SK-N-SH treated with all-trans-retinoic acid at 6 μM for 48 hours (cell line): ENCODE data around the gene C1orf159.

ENCODE experiments used
- ATAC-seq: fragments of 200-7000 bp; cut with Tn5 transposase; 3 replicates; pipeline ENCODE4 v1.9.1; 2020; ENCODE audit warnings: mild to moderate bottlenecking, moderate library complexity
- ARNTL ChIP-seq: fragments of 450-650 bp; formaldehyde crosslinking; IDR thresholded peaks from 2 replicates; pipeline ENCODE4 v1.5.0; 2020; ENCODE audit warnings: low read depth, mild to moderate bottlenecking, moderate library complexity, borderline replicate concordance
- BACH2 ChIP-seq: fragments of 250-450 bp; sonication (Bioruptor Pico); IDR thresholded peaks from 2 replicates; pipeline ENCODE4 v1.9.0; 2021; ENCODE audit warnings: mild to moderate bottlenecking, borderline replicate concordance
- CSDC2 ChIP-seq: fragments of 250-450 bp; sonication (Bioruptor Pico); IDR thresholded peaks from 2 replicates; pipeline ENCODE4 v1.5.0; 2020; ENCODE audit warnings: mild to moderate bottlenecking, moderate library complexity
- ESRRG ChIP-seq: fragments of 250-450 bp; sonication (Bioruptor Pico); IDR thresholded peaks from 2 replicates; pipeline ENCODE4 v1.6.1; 2021; ENCODE audit warnings: mild to moderate bottlenecking
- GLIS3 ChIP-seq: fragments of 250-450 bp; sonication (Bioruptor Pico); IDR thresholded peaks from 2 replicates; pipeline ENCODE4 v1.5.0; 2020; ENCODE audit warnings: mild to moderate bottlenecking, moderate library complexity
- ISL1 ChIP-seq: fragments of 250-450 bp; sonication (Bioruptor Pico); IDR thresholded peaks from 2 replicates; pipeline ENCODE4 v2.1.2; 2022; ENCODE audit warnings: mild to moderate bottlenecking, moderate library complexity
- OSR1 ChIP-seq: fragments of 250-450 bp; sonication (Bioruptor Pico); IDR thresholded peaks from 2 replicates; pipeline ENCODE4 v1.8.0; 2022; ENCODE audit warnings: moderate library complexity, mild to moderate bottlenecking, inconsistent platforms
- POU6F1 ChIP-seq: fragments of 250-450 bp; sonication (Bioruptor Pico); IDR thresholded peaks from 2 replicates; pipeline ENCODE4 v1.8.0; 2021; ENCODE audit warnings: low read depth, mild to moderate bottlenecking, moderate library complexity, borderline replicate concordance
- RARB ChIP-seq: fragments of 250-450 bp; sonication (Bioruptor Pico); IDR thresholded peaks from 2 replicates; pipeline ENCODE4 v1.8.0; 2021; ENCODE audit warnings: mild to moderate bottlenecking, moderate library complexity
- SNAI2 ChIP-seq: fragments of 250-450 bp; sonication (Bioruptor Pico); IDR thresholded peaks from 2 replicates; pipeline ENCODE4 v1.5.0; 2020; ENCODE audit warnings: mild to moderate bottlenecking, moderate library complexity
- TCF4 ChIP-seq: fragments of 250-450 bp; sonication (Bioruptor Pico); IDR thresholded peaks from 2 replicates; pipeline ENCODE4 v1.8.0; 2021; ENCODE audit warnings: mild to moderate bottlenecking, moderate library complexity, borderline replicate concordance
- TOX ChIP-seq: fragments of 250-450 bp; sonication (Bioruptor Pico); IDR thresholded peaks from 2 replicates; pipeline ENCODE4 v1.8.0; 2021; ENCODE audit warnings: mild to moderate bottlenecking, moderate library complexity, borderline replicate concordance
- TSHZ2 ChIP-seq: fragments of 250-450 bp; sonication (Bioruptor Pico); IDR thresholded peaks from 2 replicates; pipeline ENCODE4 v1.5.0; 2020; ENCODE audit warnings: mild to moderate bottlenecking, moderate library complexity
- ZC3H10 ChIP-seq: fragments of 250-450 bp; sonication (Bioruptor Pico); IDR thresholded peaks from 2 replicates; pipeline ENCODE4 v1.5.1; 2021; ENCODE audit warnings: mild to moderate bottlenecking, moderate library complexity
- ZFP3 ChIP-seq: fragments of 250-450 bp; sonication (Bioruptor Pico); IDR thresholded peaks from 2 replicates; pipeline ENCODE4 v1.5.0; 2020; ENCODE audit warnings: mild to moderate bottlenecking, moderate library complexity
- ZFP30 ChIP-seq: fragments of 450-650 bp; formaldehyde crosslinking; IDR thresholded peaks from 2 replicates; pipeline ENCODE4 v1.5.0; 2022; ENCODE audit warnings: mild to moderate bottlenecking, moderate library complexity
- ZNF565 ChIP-seq: fragments of 450-650 bp; formaldehyde crosslinking; conservative IDR thresholded peaks from 2 replicates; pipeline ENCODE4 v1.5.0; 2020; ENCODE audit warnings: low read depth, mild to moderate bottlenecking, moderate library complexity
- ZNF70 ChIP-seq: fragments of 450-650 bp; formaldehyde crosslinking; IDR thresholded peaks from 2 replicates; pipeline ENCODE4 v1.5.0; 2020; ENCODE audit warnings: mild to moderate bottlenecking, moderate library complexity
- ZNF8 ChIP-seq: fragments of 450-650 bp; formaldehyde crosslinking; IDR thresholded peaks from 2 replicates; pipeline ENCODE4 v1.5.0; 2020; ENCODE audit warnings: mild to moderate bottlenecking, moderate library complexity
- TF ChIP-seq, protein P1 (sequence below): fragments of 250-450 bp; sonication (Bioruptor Pico); IDR thresholded peaks from 2 replicates; pipeline ENCODE4 v1.5.1; 2021; ENCODE audit warnings: mild to moderate bottlenecking, moderate library complexity
- TF ChIP-seq, protein P2 (sequence below): fragments of 250-450 bp; sonication (Bioruptor Pico); IDR thresholded peaks from 2 replicates; pipeline ENCODE4 v1.5.1; 2020; ENCODE audit warnings: low read depth, mild to moderate bottlenecking, moderate library complexity
- TF ChIP-seq, protein P3 (sequence below): fragments of 250-450 bp; sonication (Bioruptor Pico); IDR thresholded peaks from 2 replicates; pipeline ENCODE4 v1.8.0; 2020; ENCODE audit warnings: mild to moderate bottlenecking, moderate library complexity, borderline replicate concordance

The C1orf159 gene

DNA sequence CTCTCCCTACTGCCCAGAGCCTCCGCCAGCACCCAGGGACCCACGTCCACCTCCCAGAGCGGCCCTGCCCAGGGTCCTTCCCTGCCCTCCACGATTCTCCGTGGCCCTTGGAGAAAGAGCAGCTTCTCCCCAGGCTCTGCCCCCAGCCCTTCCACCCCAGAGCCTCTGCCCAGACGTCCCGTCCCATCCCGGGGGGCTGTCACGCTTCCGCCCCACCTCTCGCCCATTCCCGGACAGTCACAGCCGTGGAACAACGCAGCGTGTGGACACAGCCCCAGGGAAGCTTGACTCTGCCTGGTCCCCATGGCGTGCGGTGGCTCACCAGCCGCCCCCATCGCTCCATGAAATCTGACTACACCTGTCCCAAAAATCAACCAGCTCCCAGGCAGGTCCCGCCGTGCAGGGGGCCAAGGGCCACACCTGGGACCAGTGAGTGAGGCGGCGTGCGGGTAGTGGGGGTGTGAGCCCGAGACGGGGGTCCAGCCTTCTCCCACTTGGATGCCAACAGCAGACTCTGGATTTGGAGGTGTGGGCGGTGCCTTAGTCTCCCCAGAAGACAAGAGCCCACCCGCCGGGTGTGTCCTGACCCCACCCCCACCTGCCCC is 45.3 kb upstream of the C1orf159 start:
- TF ChIP-seq ZNF565 (CRISPR knock-in tag) (no peak), ZC3H10 (CRISPR knock-in tag) (no peak), ISL1 (no peak), ARNTL (CRISPR knock-in tag) (no peak), ESRRG (no peak), SNAI2 (no peak), RARB (no peak), OSR1 (CRISPR knock-in tag) (no peak), ZFP3 (CRISPR knock-in tag) (no peak), CSDC2 (CRISPR knock-in tag) (no peak), BACH2 (CRISPR knock-in tag) (no peak), GLIS3 (CRISPR knock-in tag) (no peak), ZNF8 (CRISPR knock-in tag) (no peak), TOX (CRISPR knock-in tag) (no peak)
- TF ChIP-seq, protein P1, sequence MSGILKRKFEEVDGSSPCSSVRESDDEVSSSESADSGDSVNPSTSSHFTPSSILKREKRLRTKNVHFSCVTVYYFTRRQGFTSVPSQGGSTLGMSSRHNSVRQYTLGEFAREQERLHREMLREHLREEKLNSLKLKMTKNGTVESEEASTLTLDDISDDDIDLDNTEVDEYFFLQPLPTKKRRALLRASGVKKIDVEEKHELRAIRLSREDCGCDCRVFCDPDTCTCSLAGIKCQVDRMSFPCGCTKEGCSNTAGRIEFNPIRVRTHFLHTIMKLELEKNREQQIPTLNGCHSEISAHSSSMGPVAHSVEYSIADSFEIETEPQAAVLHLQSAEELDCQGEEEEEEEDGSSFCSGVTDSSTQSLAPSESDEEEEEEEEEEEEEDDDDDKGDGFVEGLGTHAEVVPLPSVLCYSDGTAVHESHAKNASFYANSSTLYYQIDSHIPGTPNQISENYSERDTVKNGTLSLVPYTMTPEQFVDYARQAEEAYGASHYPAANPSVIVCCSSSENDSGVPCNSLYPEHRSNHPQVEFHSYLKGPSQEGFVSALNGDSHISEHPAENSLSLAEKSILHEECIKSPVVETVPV (CRISPR knock-in tag): no peak
- TF ChIP-seq, protein P2, sequence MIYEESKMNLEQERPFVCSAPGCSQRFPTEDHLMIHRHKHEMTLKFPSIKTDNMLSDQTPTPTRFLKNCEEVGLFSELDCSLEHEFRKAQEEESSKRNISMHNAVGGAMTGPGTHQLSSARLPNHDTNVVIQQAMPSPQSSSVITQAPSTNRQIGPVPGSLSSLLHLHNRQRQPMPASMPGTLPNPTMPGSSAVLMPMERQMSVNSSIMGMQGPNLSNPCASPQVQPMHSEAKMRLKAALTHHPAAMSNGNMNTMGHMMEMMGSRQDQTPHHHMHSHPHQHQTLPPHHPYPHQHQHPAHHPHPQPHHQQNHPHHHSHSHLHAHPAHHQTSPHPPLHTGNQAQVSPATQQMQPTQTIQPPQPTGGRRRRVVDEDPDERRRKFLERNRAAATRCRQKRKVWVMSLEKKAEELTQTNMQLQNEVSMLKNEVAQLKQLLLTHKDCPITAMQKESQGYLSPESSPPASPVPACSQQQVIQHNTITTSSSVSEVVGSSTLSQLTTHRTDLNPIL: no peak
- no peak for ATAC-seq

GRCh38 chr1:1160281-1160930 is 44.5 kb upstream of the C1orf159 start:
- no peak for TF ChIP-seq RARB
- no peak for TF ChIP-seq TOX (CRISPR knock-in tag)
- no peak for TF ChIP-seq SNAI2
- no peak for TF ChIP-seq ESRRG
- no peak for TF ChIP-seq ZNF70 (CRISPR knock-in tag)
- no peak for TF ChIP-seq ZNF565 (CRISPR knock-in tag)
- TF ChIP-seq ARNTL (CRISPR knock-in tag): no peak
- no peak for TF ChIP-seq ZFP3 (CRISPR knock-in tag)
- no peak for TF ChIP-seq ISL1
- TF ChIP-seq TSHZ2: no peak
- TF ChIP-seq, protein P1 (CRISPR knock-in tag): no peak
- no peak for TF ChIP-seq ZFP30 (CRISPR knock-in tag)
- ATAC-seq: no peak

DNA sequence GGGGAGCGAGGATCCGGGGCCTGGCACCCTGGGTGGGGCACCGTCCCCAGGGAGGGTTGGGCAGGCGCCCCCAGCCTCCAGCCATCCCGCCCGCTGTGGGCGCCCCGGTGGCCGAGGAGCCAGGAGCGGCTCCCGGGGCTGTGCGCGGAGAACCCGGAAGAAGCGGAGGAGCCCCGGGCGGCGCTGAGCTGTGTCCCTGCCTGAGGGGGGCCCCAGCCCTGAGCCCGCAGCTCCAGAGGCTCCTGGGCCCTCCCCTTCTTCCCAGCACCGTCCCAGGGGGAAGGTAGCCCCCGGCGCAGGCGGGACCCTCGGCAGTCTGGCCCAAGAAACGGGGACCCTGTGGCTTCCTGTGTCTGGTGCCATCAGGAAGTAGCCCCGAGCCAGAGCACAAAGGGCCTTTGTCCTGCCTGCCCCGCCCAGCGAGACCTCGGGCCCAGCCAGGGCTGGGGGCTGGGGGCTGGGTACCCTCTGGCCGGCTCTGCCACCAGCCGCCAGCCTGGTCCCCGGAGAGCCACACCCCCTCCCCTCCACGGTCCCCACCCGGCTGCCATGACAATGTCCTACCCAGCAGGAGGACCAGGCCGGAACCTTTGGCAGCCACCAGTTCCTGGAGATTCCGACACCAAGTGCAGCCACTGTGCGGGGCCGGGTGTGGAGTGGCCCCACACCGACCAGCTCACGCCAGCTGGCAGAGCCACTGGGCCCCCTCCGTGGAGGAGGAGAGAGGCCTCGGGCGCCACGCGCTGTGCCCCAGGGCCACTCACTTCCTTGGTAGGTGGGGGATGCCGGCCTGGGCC is 42.2 kb upstream of the C1orf159 start:
- peak; percentile 8; the same call in 2 of the 3 replicates for ATAC-seq
- TF ChIP-seq ZNF8 (CRISPR knock-in tag) (no peak), RARB (no peak), SNAI2 (no peak), OSR1 (CRISPR knock-in tag) (no peak), ESRRG (no peak), ZFP30 (CRISPR knock-in tag) (no peak), ARNTL (CRISPR knock-in tag) (no peak), CSDC2 (CRISPR knock-in tag) (no peak), ZC3H10 (CRISPR knock-in tag) (no peak), GLIS3 (CRISPR knock-in tag) (no peak), POU6F1 (no peak), ZNF565 (CRISPR knock-in tag) (no peak), BACH2 (CRISPR knock-in tag) (no peak), TCF4 (CRISPR knock-in tag) (no peak), ZNF70 (CRISPR knock-in tag) (no peak)
- TF ChIP-seq, protein P1 (CRISPR knock-in tag): no peak
- TF ChIP-seq, protein P3, sequence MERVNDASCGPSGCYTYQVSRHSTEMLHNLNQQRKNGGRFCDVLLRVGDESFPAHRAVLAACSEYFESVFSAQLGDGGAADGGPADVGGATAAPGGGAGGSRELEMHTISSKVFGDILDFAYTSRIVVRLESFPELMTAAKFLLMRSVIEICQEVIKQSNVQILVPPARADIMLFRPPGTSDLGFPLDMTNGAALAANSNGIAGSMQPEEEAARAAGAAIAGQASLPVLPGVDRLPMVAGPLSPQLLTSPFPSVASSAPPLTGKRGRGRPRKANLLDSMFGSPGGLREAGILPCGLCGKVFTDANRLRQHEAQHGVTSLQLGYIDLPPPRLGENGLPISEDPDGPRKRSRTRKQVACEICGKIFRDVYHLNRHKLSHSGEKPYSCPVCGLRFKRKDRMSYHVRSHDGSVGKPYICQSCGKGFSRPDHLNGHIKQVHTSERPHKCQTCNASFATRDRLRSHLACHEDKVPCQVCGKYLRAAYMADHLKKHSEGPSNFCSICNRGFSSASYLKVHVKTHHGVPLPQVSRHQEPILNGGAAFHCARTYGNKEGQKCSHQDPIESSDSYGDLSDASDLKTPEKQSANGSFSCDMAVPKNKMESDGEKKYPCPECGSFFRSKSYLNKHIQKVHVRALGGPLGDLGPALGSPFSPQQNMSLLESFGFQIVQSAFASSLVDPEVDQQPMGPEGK (CRISPR knock-in tag): no peak
